Measurements from ENCODE around the gene CAMTA1.

- TF ChIP-seq CTCF (IDR thresholded peaks at IDR 0.05; ENCODE audit: poor library complexity, severe bottlenecking) = no peak
- no peak for TF ChIP-seq TAF1 (IDR thresholded peaks at IDR 0.05; ENCODE audit: low read depth)
- TF ChIP-seq POLR2AphosphoS5 (IDR thresholded peaks at IDR 0.05) = no peak
- no peak for TF ChIP-seq EZH2 (IDR thresholded peaks at IDR 0.05; ENCODE audit: borderline replicate concordance, insufficient read depth, low read length, poor library complexity, severe bottlenecking)
- no peak for TF ChIP-seq RAD21 (conservative IDR thresholded peaks at IDR 0.05)
Observed at GRCh38 chr1:7684861-7685635, 899.8 kb downstream of the CAMTA1 start.

Data from neural cell (in vitro differentiated cells).